ENCODE data around the gene KIAA2012. TPM values are rescaled to one million over a fixed set of nuclear protein-coding genes. Genes with fewer than 3 reads are reported as not detected.

The KIAA2012 gene
- total and polyA plus RNA-seq, 2 of the 8 experiments (the other 6 are each of a cell fraction or from before 2014, with no cell fraction given) = not detected

DNA sequence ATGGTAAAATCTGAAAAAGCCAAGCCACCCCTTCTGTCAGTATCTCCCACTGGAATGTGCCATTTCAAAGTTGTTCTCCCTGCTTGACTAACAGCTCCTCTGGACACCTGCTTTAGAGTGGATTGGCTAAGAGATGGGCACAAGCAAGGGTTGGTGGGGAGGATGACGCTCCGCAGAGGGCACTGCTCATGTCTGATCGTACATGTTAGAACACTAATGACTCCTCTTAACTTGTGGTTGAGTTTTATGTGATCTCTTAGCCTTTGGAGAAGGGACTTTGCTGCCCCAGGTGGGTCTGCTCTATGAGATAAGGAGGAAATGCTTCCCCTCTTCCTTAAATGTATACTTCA is 8.2 kb upstream of the KIAA2012 start:
- ChIA-PET CTCF (ENCODE audit: partially characterized antibody) (interaction anchor here (1.2 to 2.7 kb wide), 9 partner anchors 8 to 236 kb away, joined by 3 to 10 read pairs (median 6); partner anchors contain the start of gene KIAA2012), POLR2A (ENCODE audit: partially characterized antibody) (interaction anchor here (0.8 to 1.3 kb wide), 3 partner anchors 12 to 92 kb away, joined by 3 to 5 read pairs (median 3); no protein-coding TSS in a partner anchor)
- Histone ChIP-seq H3K23ac (ENCODE audit: insufficient read length) (no peak overlapping the region), H3K9ac (replicated peaks in 1 of 4; ENCODE audit: extremely low read depth in 1 of 4, low read depth in 3 of 4, low read length in 3 of 4) (no peak overlapping the region), H3K56ac (replicated peaks; ENCODE audit: insufficient read length, low read depth, low read length) (no peak overlapping the region), H3K23me2 (ENCODE audit: low read depth, low read length) (no peaks in the 10 kb centered on the region), H3K79me1 (ENCODE audit: low read depth, low read length) (no peaks in the 10 kb centered on the region), H3K4me1 (replicated peaks in 1 of 4; ENCODE audit: control insufficient read depth in 3 of 4, insufficient read depth in 4 of 4, low read length in 3 of 4) (peaks cover 0 to 18% (median 14%) of the 10 kb centered on the region in 4 experiments; a peak in 3 of 7 replicates), H4K5ac (ENCODE audit: insufficient read length, low read depth, low read length) (no peak overlapping the region), H4K91ac (replicated peaks; ENCODE audit: insufficient read length, low read length) (no peak overlapping the region), H3K9me3 (ENCODE audit: insufficient read depth in 2 of 2, low read depth in 1 of 2, low read length in 1 of 2) (no peaks in the 10 kb centered on the region), H3K36me3 (ENCODE audit: control insufficient read depth in 2 of 4, insufficient read depth in 4 of 4, low read length in 3 of 4) (no peaks in the 10 kb centered on the region), H4K20me1 (replicated peaks in 1 of 2; ENCODE audit: control insufficient read depth in 1 of 2, insufficient read depth in 2 of 2, low read length in 2 of 2) (no peaks in the 10 kb centered on the region), H2AK5ac (ENCODE audit: low read depth, low read length) (no peak overlapping the region), H2BK5ac (ENCODE audit: low read depth, low read length) (peak overlapping the region; percentile 19; the same call in 1 of the 2 replicates), H2AFZ (ENCODE audit: low read length) (0 out of 2 replicates have a peak overlapping the region, but pooled peaks have one; percentile 15), H3K4me2 (ENCODE audit: insufficient read depth in 1 of 2, low read depth in 2 of 2, low read length in 2 of 2) (peak overlapping the region in 1 of 2 experiments; percentile 64; a peak in 2 of 4 replicates), H2BK20ac (ENCODE audit: low read length) (no peak overlapping the region), H3K79me2 (ENCODE audit: control insufficient read depth in 1 of 2, insufficient read depth in 2 of 2, low read length in 2 of 2) (no peaks in the 10 kb centered on the region), H3K14ac (ENCODE audit: insufficient read length) (no peak overlapping the region), H2BK120ac (replicated peaks; ENCODE audit: low read depth, low read length) (no peak overlapping the region), H3K27me3 (replicated peaks in 1 of 4; ENCODE audit: control insufficient read depth in 3 of 4, extremely low read depth in 1 of 4, insufficient read depth in 3 of 4, low read length in 3 of 4) (no peaks in the 10 kb centered on the region), H3K18ac (ENCODE audit: extremely low read depth, low read length) (no peak overlapping the region; the same call in 1 of the 2 replicates), H3K27ac (ENCODE audit: low read depth, low read length) (no peak overlapping the region), H3K4ac (replicated peaks; ENCODE audit: insufficient read length, low read depth, low read length) (no peak overlapping the region), H2BK15ac (ENCODE audit: low read length) (no peak overlapping the region), H4K8ac (ENCODE audit: extremely low read depth, insufficient read depth, low read length) (no peak overlapping the region), H3K4me3 (ENCODE audit: extremely low read depth in 1 of 4, insufficient read depth in 2 of 4, low read depth in 3 of 4, low read length in 4 of 4) (no peak overlapping the region), H2BK12ac (ENCODE audit: low read depth, low read length) (peak overlapping the region; percentile 33; the same call in 1 of the 2 replicates)
- DNase-seq (ENCODE audit: low read depth in 1 of 2, low spot score in 2 of 2) (no peak), FAIRE-seq (no peak)
- WGBS, 2 experiments (ENCODE audit: extremely low coverage in 1 of 2, insufficient coverage in 1 of 2, insufficient read length in 1 of 2, insufficient replicate concordance in 2 of 2, low coverage in 1 of 2, low lambda C conversion rate in 2 of 2, missing lambda C conversion rate in 1 of 2) = 85% methylated on average over 3 of the region's 3 CpGs; no CpG with 5 or more reads in 1 of the 2 experiments
- TF ChIP-seq POLR2AphosphoS5 (IDR thresholded peaks at IDR 0.05; ENCODE audit: low read depth, low read length) = no peak

All from H1 (cell line).